IPS-18a (cell line): ENCODE data around the gene ANXA4.

Experiments used
- H3K27ac ChIP-seq: one replicate; pipeline ENCODE4 v1.5.1; 2013; ENCODE audit warnings: low read length
- H3K27me3 ChIP-seq: one replicate; pipeline ENCODE4 v1.6.1; 2013; ENCODE audit warnings: mild to moderate bottlenecking, low read length; ENCODE audit not compliant: control insufficient read depth, insufficient read depth
- H3K36me3 ChIP-seq: one replicate; pipeline ENCODE4 v1.6.1; 2013; ENCODE audit warnings: low read depth, low read length; ENCODE audit not compliant: control insufficient read depth
- H3K4me1 ChIP-seq: one replicate; pipeline ENCODE4 v1.6.1; 2013; ENCODE audit warnings: low read depth, low read length; ENCODE audit not compliant: control insufficient read depth
- H3K4me3 ChIP-seq: one replicate; pipeline ENCODE4 v1.5.1; 2013; ENCODE audit warnings: low read length
- H3K9ac ChIP-seq: one replicate; pipeline ENCODE4 v1.6.1; 2013; ENCODE audit warnings: mild to moderate bottlenecking, low read length, moderate library complexity
- H3K9me3 ChIP-seq: one replicate; pipeline ENCODE4 v1.6.1; 2013; ENCODE audit warnings: low read depth, low read length; ENCODE audit not compliant: control insufficient read depth

Gene ANXA4

GRCh38 chr2:69741229-69741574 is 732 bp upstream of the ANXA4 start:
- peaks cover 8% of the 10 kb centered on the region for H3K4me1 ChIP-seq
- H3K27me3 ChIP-seq = peaks cover 24% of the 10 kb centered on the region
- no peak overlapping the region for H3K27ac ChIP-seq
- H3K9me3 ChIP-seq = no peaks in the 10 kb centered on the region
- peak overlapping the region; percentile 65 for H3K9ac ChIP-seq
- H3K36me3 ChIP-seq = no peaks in the 10 kb centered on the region
- peak overlapping the region; percentile 77 for H3K4me3 ChIP-seq

GRCh38 chr2:69742322-69742952 is 503 bp downstream of the ANXA4 start:
- peak overlapping the region; percentile 65 for H3K9ac ChIP-seq
- H3K27ac ChIP-seq = no peak overlapping the region
- H3K9me3 ChIP-seq = no peaks in the 10 kb centered on the region
- no peaks in the 10 kb centered on the region for H3K36me3 ChIP-seq
- peaks cover 24% of the 10 kb centered on the region for H3K27me3 ChIP-seq
- peaks cover 8% of the 10 kb centered on the region for H3K4me1 ChIP-seq
- H3K4me3 ChIP-seq = peak overlapping the region; percentile 77

GRCh38 chr2:69743847-69744264 is 1.9 kb downstream of the ANXA4 start:
- Histone ChIP-seq H3K4me1 (peaks cover 8% of the 10 kb centered on the region), H3K9me3 (no peaks in the 10 kb centered on the region), H3K36me3 (no peaks in the 10 kb centered on the region), H3K27me3 (peaks cover 24% of the 10 kb centered on the region), H3K4me3 (no peak overlapping the region), H3K9ac (no peak overlapping the region), H3K27ac (no peak overlapping the region)

GRCh38 chr2:69744456-69744855 is 2.5 kb downstream of the ANXA4 start:
- Histone ChIP-seq H3K36me3 (no peaks in the 10 kb centered on the region), H3K27me3 (peaks cover 24% of the 10 kb centered on the region), H3K9me3 (no peaks in the 10 kb centered on the region), H3K27ac (no peak overlapping the region), H3K4me1 (peaks cover 8% of the 10 kb centered on the region), H3K4me3 (no peak overlapping the region), H3K9ac (no peak overlapping the region)

- Histone ChIP-seq H3K27ac (no peak overlapping the region), H3K9ac (no peak overlapping the region), H3K9me3 (no peaks in the 10 kb centered on the region), H3K36me3 (no peaks in the 10 kb centered on the region), H3K27me3 (peaks cover 24% of the 10 kb centered on the region), H3K4me1 (peaks cover 8% of the 10 kb centered on the region), H3K4me3 (no peak overlapping the region)
These were observed 3.1 kb downstream of the ANXA4 start for GRCh38 chr2:69745035-69745434.

- Histone ChIP-seq H3K9me3 (no peaks in the 10 kb centered on the region), H3K4me1 (no peaks in the 10 kb centered on the region), H3K27ac (no peak overlapping the region), H3K36me3 (no peaks in the 10 kb centered on the region), H3K4me3 (no peak overlapping the region), H3K27me3 (no peaks in the 10 kb centered on the region), H3K9ac (no peak overlapping the region)
These were observed 8.3 kb downstream of the ANXA4 start for GRCh38 chr2:69750246-69750645.

GRCh38 chr2:69753659-69754363 is 11.9 kb downstream of the ANXA4 start:
- Histone ChIP-seq H3K36me3 (no peaks in the 10 kb centered on the region), H3K9ac (no peak overlapping the region), H3K27me3 (no peaks in the 10 kb centered on the region), H3K4me3 (no peak overlapping the region), H3K4me1 (no peaks in the 10 kb centered on the region), H3K27ac (no peak overlapping the region), H3K9me3 (no peaks in the 10 kb centered on the region)

GRCh38 chr2:69754633-69755032 is 12.7 kb downstream of the ANXA4 start:
- no peaks in the 10 kb centered on the region for H3K9me3 ChIP-seq
- no peaks in the 10 kb centered on the region for H3K36me3 ChIP-seq
- H3K4me3 ChIP-seq = no peak overlapping the region
- H3K27ac ChIP-seq = no peak overlapping the region
- no peak overlapping the region for H3K9ac ChIP-seq
- no peaks in the 10 kb centered on the region for H3K4me1 ChIP-seq
- no peaks in the 10 kb centered on the region for H3K27me3 ChIP-seq

GRCh38 chr2:69755862-69756467 is 14.0 kb downstream of the ANXA4 start:
- H3K9ac ChIP-seq = no peak overlapping the region

GRCh38 chr2:69762025-69762424 is 20.1 kb downstream of the ANXA4 start:
- Histone ChIP-seq H3K9me3 (no peaks in the 10 kb centered on the region), H3K4me3 (no peak overlapping the region), H3K27me3 (no peaks in the 10 kb centered on the region), H3K9ac (no peak overlapping the region), H3K4me1 (no peaks in the 10 kb centered on the region), H3K36me3 (no peaks in the 10 kb centered on the region), H3K27ac (no peak overlapping the region)

More at GRCh38 chr2:69755862-69756467, 14.0 kb downstream of the ANXA4 start:
- no peaks in the 10 kb centered on the region for H3K36me3 ChIP-seq
- no peaks in the 10 kb centered on the region for H3K4me1 ChIP-seq
- no peaks in the 10 kb centered on the region for H3K27me3 ChIP-seq
- H3K9me3 ChIP-seq = no peaks in the 10 kb centered on the region
- no peak overlapping the region for H3K27ac ChIP-seq
- no peak overlapping the region for H3K4me3 ChIP-seq

GRCh38 chr2:69762513-69763494 is 20.9 kb downstream of the ANXA4 start:
- H3K36me3 ChIP-seq = no peaks in the 10 kb centered on the region
- H3K27me3 ChIP-seq = no peaks in the 10 kb centered on the region
- no peak overlapping the region for H3K27ac ChIP-seq
- no peak overlapping the region for H3K4me3 ChIP-seq
- no peaks in the 10 kb centered on the region for H3K9me3 ChIP-seq
- H3K4me1 ChIP-seq = no peaks in the 10 kb centered on the region
- H3K9ac ChIP-seq = no peak overlapping the region
